ENCODE data around the gene MOB3A.

The MOB3A gene

DNA sequence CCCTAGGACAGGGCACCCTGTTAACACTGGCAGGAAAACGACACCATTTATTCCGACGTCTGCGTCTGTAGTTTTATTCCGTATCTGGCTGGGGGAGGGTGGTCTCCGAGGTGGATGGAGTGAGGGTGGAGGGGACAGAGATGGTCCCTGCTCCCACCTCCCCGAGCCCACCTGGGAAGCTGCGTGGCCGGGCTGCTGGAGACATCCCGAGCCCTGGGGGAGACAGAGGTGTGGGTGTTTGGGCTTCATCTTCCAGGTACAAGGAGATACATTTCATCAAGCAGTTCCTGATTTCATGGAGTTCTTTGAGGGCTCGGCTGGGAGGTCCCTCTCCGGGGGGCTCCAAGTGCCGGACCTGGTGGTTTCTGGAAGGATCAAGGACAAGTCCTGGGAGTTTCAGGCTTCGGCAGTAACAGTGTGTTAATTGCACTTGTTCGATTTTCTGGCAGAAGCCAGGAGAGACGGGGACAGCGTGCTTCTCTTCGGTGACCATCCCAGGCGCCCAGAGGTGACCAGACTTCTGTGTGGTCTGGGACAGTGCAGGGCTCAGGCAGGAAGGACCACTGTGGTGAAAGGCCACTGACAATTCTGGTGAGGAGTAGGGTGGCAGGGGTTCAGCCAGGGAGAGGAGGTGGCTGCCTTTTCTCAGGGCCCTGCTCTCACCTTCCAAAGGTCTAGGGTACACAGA, 25.0 kb downstream of the MOB3A start:
- DNase-seq (ENCODE audit: extremely low read depth, low read depth), result no peak
- no peak overlapping the region for H3K4me3 ChIP-seq (replicated peaks; ENCODE audit: low read depth, low read length)
- TF ChIP-seq CTCF (IDR thresholded peaks at IDR 0.05; ENCODE audit: low read depth, low read length, missing control alignments), result no peak

DNA sequence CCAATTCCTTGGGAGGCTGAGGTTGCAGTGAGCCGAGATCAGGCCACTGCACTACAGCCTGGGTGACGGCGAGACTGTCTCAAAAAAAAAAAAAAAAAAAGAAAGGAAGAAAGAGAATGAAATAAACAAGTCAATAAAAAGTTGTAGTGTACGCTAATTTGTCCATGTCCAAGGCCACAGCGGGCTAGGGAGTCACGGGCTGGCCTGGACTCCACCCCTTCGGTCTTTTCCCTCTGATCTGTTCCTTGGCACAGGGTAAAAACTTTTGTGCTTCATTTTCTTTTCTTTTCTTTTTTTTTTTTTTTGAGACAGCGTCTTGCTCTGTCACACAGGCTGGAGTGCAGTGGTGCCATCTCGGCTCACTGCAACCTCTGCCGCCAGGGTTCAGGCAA, 25.7 kb downstream of the MOB3A start:
- DNase-seq (ENCODE audit: extremely low read depth, low read depth), result no peak
- no peak for TF ChIP-seq CTCF (IDR thresholded peaks at IDR 0.05; ENCODE audit: low read depth, low read length, missing control alignments)
- H3K4me3 ChIP-seq (replicated peaks; ENCODE audit: low read depth, low read length), result no peak overlapping the region

- H3K4me3 ChIP-seq (replicated peaks; ENCODE audit: low read depth, low read length), result no peak overlapping the region
- no peak for TF ChIP-seq CTCF (IDR thresholded peaks at IDR 0.05; ENCODE audit: low read depth, low read length, missing control alignments)
- DNase-seq (ENCODE audit: extremely low read depth, low read depth), result no peak
Observed at GRCh38 chr19:2064788-2065524, 31.2 kb downstream of the MOB3A start.

GRCh38 chr19:2064395-2064787, 31.7 kb downstream of the MOB3A start:
- no peak for DNase-seq (ENCODE audit: extremely low read depth, low read depth)
- H3K4me3 ChIP-seq (replicated peaks; ENCODE audit: low read depth, low read length), result no peak overlapping the region
- no peak for TF ChIP-seq CTCF (IDR thresholded peaks at IDR 0.05; ENCODE audit: low read depth, low read length, missing control alignments)

DNA sequence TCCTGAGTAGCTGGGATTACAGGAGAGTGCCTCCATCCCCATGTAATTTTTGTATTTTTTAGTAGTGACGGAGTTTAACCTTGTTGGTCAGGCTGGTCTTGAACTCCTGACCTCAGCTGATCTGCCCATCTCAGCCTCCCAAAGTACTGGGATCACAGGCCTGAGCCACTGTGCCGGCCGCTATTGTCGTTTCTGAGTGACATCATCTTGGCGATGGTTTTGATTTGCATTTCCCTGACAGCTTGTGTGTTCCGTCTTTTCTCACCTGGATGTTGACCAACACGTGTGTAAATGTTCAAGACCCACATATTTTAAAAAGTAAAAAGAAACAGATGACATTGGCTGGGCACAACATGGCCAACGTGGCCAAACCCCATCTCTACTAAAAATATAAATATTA, 32.3 kb downstream of the MOB3A start:
- no peak for DNase-seq (ENCODE audit: extremely low read depth, low read depth)
- no peak for TF ChIP-seq CTCF (IDR thresholded peaks at IDR 0.05; ENCODE audit: low read depth, low read length, missing control alignments)
- no peak overlapping the region for H3K4me3 ChIP-seq (replicated peaks; ENCODE audit: low read depth, low read length)

DNA sequence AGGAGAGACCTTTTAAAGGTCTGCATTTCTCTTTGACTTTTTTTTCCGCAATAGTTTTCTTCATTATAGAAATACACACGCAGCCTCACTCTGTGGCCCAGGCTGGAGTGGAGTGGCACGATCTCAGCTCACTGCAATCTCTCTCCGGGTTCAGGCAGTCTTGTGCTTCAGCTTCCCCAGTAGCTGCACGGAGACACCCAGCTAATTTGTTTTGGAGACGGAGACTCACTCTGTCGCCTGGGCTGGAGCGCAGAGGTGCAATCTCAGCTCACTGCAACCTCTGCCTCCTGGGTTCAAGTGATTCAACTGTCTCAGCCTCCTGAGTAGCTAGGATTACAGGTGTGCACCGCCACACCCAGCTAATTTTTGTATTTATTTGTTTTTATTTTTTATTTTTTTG, 33.4 kb downstream of the MOB3A start:
- no peak for TF ChIP-seq CTCF (IDR thresholded peaks at IDR 0.05; ENCODE audit: low read depth, low read length, missing control alignments)
- no peak overlapping the region for H3K4me3 ChIP-seq (replicated peaks; ENCODE audit: low read depth, low read length)
- DNase-seq (ENCODE audit: extremely low read depth, low read depth), result no peak

Data from HFF-Myc (cell line).